ENCODE data around the gene FNDC3A.

Gene FNDC3A

GRCh38 chr13:49210114-49210513 lies 234.4 kb downstream of the FNDC3A start:
- TF ChIP-seq RAD21 (IDR thresholded peaks at IDR 0.05; ENCODE audit: low read depth): no peak
- no peak for TF ChIP-seq TCF12 (IDR thresholded peaks at IDR 0.05; ENCODE audit: low read depth)
- no peak for TF ChIP-seq EP300 (IDR thresholded peaks at IDR 0.05; ENCODE audit: borderline replicate concordance)
- no peak for TF ChIP-seq FOXM1 (IDR thresholded peaks at IDR 0.05; ENCODE audit: borderline replicate concordance, low read depth)
- no peak for TF ChIP-seq ZBTB7A (IDR thresholded peaks at IDR 0.05; ENCODE audit: low read depth)
- TF ChIP-seq, protein P1, sequence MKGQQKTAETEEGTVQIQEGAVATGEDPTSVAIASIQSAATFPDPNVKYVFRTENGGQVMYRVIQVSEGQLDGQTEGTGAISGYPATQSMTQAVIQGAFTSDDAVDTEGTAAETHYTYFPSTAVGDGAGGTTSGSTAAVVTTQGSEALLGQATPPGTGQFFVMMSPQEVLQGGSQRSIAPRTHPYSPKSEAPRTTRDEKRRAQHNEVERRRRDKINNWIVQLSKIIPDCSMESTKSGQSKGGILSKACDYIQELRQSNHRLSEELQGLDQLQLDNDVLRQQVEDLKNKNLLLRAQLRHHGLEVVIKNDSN (IDR thresholded peaks at IDR 0.05): no peak
- no peak for TF ChIP-seq TEAD4 (IDR thresholded peaks at IDR 0.05)
- TF ChIP-seq, protein P2, sequence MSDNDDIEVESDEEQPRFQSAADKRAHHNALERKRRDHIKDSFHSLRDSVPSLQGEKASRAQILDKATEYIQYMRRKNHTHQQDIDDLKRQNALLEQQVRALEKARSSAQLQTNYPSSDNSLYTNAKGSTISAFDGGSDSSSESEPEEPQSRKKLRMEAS (IDR thresholded peaks at IDR 0.05): no peak
- TF ChIP-seq TAF1 (IDR thresholded peaks at IDR 0.05; ENCODE audit: low read depth): no peak
- no peak for TF ChIP-seq EGR1 (IDR thresholded peaks at IDR 0.05)
- no peak for TF ChIP-seq CREB1 (IDR thresholded peaks at IDR 0.05; ENCODE audit: low read depth)
- no peak for TF ChIP-seq CEBPB (IDR thresholded peaks at IDR 0.05)
- no peak for TF ChIP-seq REST (IDR thresholded peaks at IDR 0.05; ENCODE audit: low read depth)
- TF ChIP-seq YY1 (IDR thresholded peaks at IDR 0.05; ENCODE audit: low read depth): no peak
- no peak for TF ChIP-seq NFIC (IDR thresholded peaks at IDR 0.05)

- no peak for TF ChIP-seq TAF1 (IDR thresholded peaks at IDR 0.05; ENCODE audit: low read depth)
- TF ChIP-seq EGR1 (IDR thresholded peaks at IDR 0.05): no peak
- TF ChIP-seq FOXM1 (IDR thresholded peaks at IDR 0.05; ENCODE audit: borderline replicate concordance, low read depth): no peak
- no peak for TF ChIP-seq CREB1 (IDR thresholded peaks at IDR 0.05; ENCODE audit: low read depth)
- TF ChIP-seq ZBTB7A (IDR thresholded peaks at IDR 0.05; ENCODE audit: low read depth): no peak
- TF ChIP-seq, protein P2 (IDR thresholded peaks at IDR 0.05): no peak
- no peak for TF ChIP-seq NFIC (IDR thresholded peaks at IDR 0.05)
- no peak for TF ChIP-seq RAD21 (IDR thresholded peaks at IDR 0.05; ENCODE audit: low read depth)
- TF ChIP-seq, protein P1 (IDR thresholded peaks at IDR 0.05): no peak
- no peak for TF ChIP-seq TCF12 (IDR thresholded peaks at IDR 0.05; ENCODE audit: low read depth)
- no peak for TF ChIP-seq CEBPB (IDR thresholded peaks at IDR 0.05)
- TF ChIP-seq YY1 (IDR thresholded peaks at IDR 0.05; ENCODE audit: low read depth): no peak
- TF ChIP-seq REST (IDR thresholded peaks at IDR 0.05; ENCODE audit: low read depth): no peak
- no peak for TF ChIP-seq TEAD4 (IDR thresholded peaks at IDR 0.05)
- no peak for TF ChIP-seq EP300 (IDR thresholded peaks at IDR 0.05; ENCODE audit: borderline replicate concordance)
These were observed 235.0 kb downstream of the FNDC3A start for GRCh38 chr13:49210669-49211068.

DNA sequence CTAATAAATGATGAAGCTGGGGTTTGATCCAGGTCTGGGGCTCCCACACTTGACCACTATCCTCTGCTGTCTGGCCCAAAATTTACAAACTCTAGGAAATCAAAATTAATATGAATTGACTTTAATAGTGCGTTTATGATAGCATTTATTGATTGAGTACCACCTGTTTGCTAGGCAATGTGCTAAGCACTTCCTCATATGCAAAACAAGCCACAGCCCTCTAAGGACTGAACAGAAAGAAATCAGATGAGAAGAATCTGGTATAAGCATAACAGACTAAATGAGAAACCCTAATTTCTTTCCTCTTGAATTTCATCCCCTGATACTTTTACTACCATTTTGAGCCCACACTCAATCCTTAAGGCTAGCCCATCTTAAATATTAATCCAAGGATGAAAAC lies 237.8 kb downstream of the FNDC3A start:
- TF ChIP-seq, protein P2 (IDR thresholded peaks at IDR 0.05): no peak
- TF ChIP-seq RAD21 (IDR thresholded peaks at IDR 0.05; ENCODE audit: low read depth): no peak
- TF ChIP-seq EP300 (IDR thresholded peaks at IDR 0.05; ENCODE audit: borderline replicate concordance): no peak
- TF ChIP-seq EGR1 (IDR thresholded peaks at IDR 0.05): no peak
- no peak for TF ChIP-seq TEAD4 (IDR thresholded peaks at IDR 0.05)
- TF ChIP-seq YY1 (IDR thresholded peaks at IDR 0.05; ENCODE audit: low read depth): no peak
- no peak for TF ChIP-seq CREB1 (IDR thresholded peaks at IDR 0.05; ENCODE audit: low read depth)
- TF ChIP-seq CEBPB (IDR thresholded peaks at IDR 0.05): no peak
- TF ChIP-seq REST (IDR thresholded peaks at IDR 0.05; ENCODE audit: low read depth): no peak
- no peak for TF ChIP-seq ZBTB7A (IDR thresholded peaks at IDR 0.05; ENCODE audit: low read depth)
- TF ChIP-seq TAF1 (IDR thresholded peaks at IDR 0.05; ENCODE audit: low read depth): no peak
